Chondrocyte (in vitro differentiated cells): ENCODE data around the gene CNPY1. TPM values are rescaled to one million over a fixed set of nuclear protein-coding genes. Genes with fewer than 3 reads are reported as not detected.

Source experiments
- DNase-seq: peaks from one replicate; pipeline ENCODE4 v3.0.0; 2021; ENCODE audit warnings: mixed read lengths, low spot score
- H3K27ac Mint-ChIP-seq: one replicate; pipeline ENCODE4 v1.8.0; 2021; ENCODE audit warnings: mild to moderate bottlenecking, moderate library complexity, mixed read lengths; ENCODE audit not compliant: unreplicated experiment
- H3K27me3 Mint-ChIP-seq: 2 replicates; pipeline ENCODE4 v1.8.0; 2021; ENCODE audit warnings: low read depth, mixed read lengths
- H3K36me3 Mint-ChIP-seq: 2 replicates; pipeline ENCODE4 v1.8.0; 2021; ENCODE audit warnings: low read depth, mixed read lengths
- H3K4me1 Mint-ChIP-seq: 2 replicates; pipeline ENCODE4 v1.8.0; 2021; ENCODE audit warnings: low read depth, mild to moderate bottlenecking, mixed read lengths
- H3K4me3 Mint-ChIP-seq: one replicate; pipeline ENCODE4 v1.8.0; 2021; ENCODE audit warnings: mild to moderate bottlenecking, moderate library complexity, mixed read lengths; ENCODE audit not compliant: unreplicated experiment
- H3K9me3 Mint-ChIP-seq: 2 replicates; pipeline ENCODE4 v1.8.0; 2021; ENCODE audit warnings: low read depth, mixed read lengths
- CTCF ChIP-seq: fragments of 200-600 bp; sonication (generic); IDR thresholded peaks from 2 replicates; pipeline ENCODE4 v1.5.0; 2021; ENCODE audit warnings: antibody characterized with exemption, mild to moderate bottlenecking, moderate library complexity
- total RNA-seq: library from RNA; stranded (reverse); gene quantifications from 3 replicates; pipeline ENCODE4 v1.2.1, GENCODE V29; 2021

The CNPY1 gene
- total RNA-seq, 1 donor from 2014 or later, result not detected

- Mint-ChIP-seq H3K36me3 (no peaks in the 10 kb centered on the region), H3K4me1 (peaks cover 13% of the 10 kb centered on the region), H3K27ac (no peak overlapping the region), H3K27me3 (peaks cover 60% of the 10 kb centered on the region), H3K4me3 (no peak overlapping the region), H3K9me3 (no peaks in the 10 kb centered on the region)
- no peak for DNase-seq
- no peak for TF ChIP-seq CTCF
Observed at GRCh38 chr7:155460926-155461613, 85.3 kb downstream of the CNPY1 start.

GRCh38 chr7:155459700-155460461 is 86.5 kb downstream of the CNPY1 start:
- peak overlapping the region; percentile 49 for H3K4me3 Mint-ChIP-seq
- peaks cover 63% of the 10 kb centered on the region for H3K27me3 Mint-ChIP-seq
- no peaks in the 10 kb centered on the region for H3K36me3 Mint-ChIP-seq
- no peak for DNase-seq
- no peaks in the 10 kb centered on the region for H3K9me3 Mint-ChIP-seq
- peaks cover 13% of the 10 kb centered on the region for H3K4me1 Mint-ChIP-seq
- no peak for TF ChIP-seq CTCF
- no peak overlapping the region for H3K27ac Mint-ChIP-seq

- no peak for DNase-seq
- H3K9me3 Mint-ChIP-seq, result no peaks in the 10 kb centered on the region
- H3K27ac Mint-ChIP-seq, result no peak overlapping the region
- peaks cover 64% of the 10 kb centered on the region for H3K27me3 Mint-ChIP-seq
- peak overlapping the region; percentile 49 for H3K4me3 Mint-ChIP-seq
- H3K4me1 Mint-ChIP-seq, result peaks cover 16% of the 10 kb centered on the region
- TF ChIP-seq CTCF, result no peak
- H3K36me3 Mint-ChIP-seq, result no peaks in the 10 kb centered on the region
Observed at GRCh38 chr7:155458878-155459699, 87.3 kb downstream of the CNPY1 start.

GRCh38 chr7:155458111-155458877 is 88.1 kb downstream of the CNPY1 start, which contains the start of gene EN2:
EN2 (plus strand) TSS chr7:155458129; CDS start chr7:155458378, 249 bp downstream.
- no peak for TF ChIP-seq CTCF
- Mint-ChIP-seq H3K4me3 (peak within 1 kb of the TSS; percentile 67), H3K27ac (no peak within 1 kb of the TSS), H3K36me3 (no peaks in the 10 kb centered on the region), H3K4me1 (peaks cover 16% of the 10 kb centered on the region), H3K27me3 (peaks cover 60% of the 10 kb centered on the region), H3K9me3 (no peaks in the 10 kb centered on the region)
- DNase-seq, result no peak
